Breast epithelium (tissue), 3 donors: ENCODE results near the gene ATXN1.

Experiments
- CTCF ChIP-seq, 3 donors: fragments of 450-650 bp; IDR thresholded peaks; one replicate each; pipeline ENCODE4 v1.5.1; 2016 to 2017; ENCODE audit warnings: antibody characterized with exemption in 3 of 3, mild to moderate bottlenecking in 3 of 3, moderate library complexity in 3 of 3
- POLR2A ChIP-seq: fragments of 450-650 bp; IDR thresholded peaks from one replicate; pipeline ENCODE4 v1.6.1; 2016; ENCODE audit warnings: antibody characterized with exemption, mild to moderate bottlenecking, moderate library complexity
- POLR2AphosphoS5 ChIP-seq, 3 donors: sonication (generic); formaldehyde crosslinking; IDR thresholded peaks; one replicate each; pipeline ENCODE4 v1.6.1; 2017; ENCODE audit warnings: antibody characterized with exemption in 3 of 3

- no peak for TF ChIP-seq CTCF (IDR thresholded peaks at IDR 0.05)
- TF ChIP-seq POLR2A: no peak
- TF ChIP-seq POLR2AphosphoS5 (IDR thresholded peaks at IDR 0.05): no peak
These were observed 268.1 kb downstream of the ATXN1 start for GRCh38 chr6:16493112-16493511.
